ENCODE data around the gene EPHA5.

- no peak for TF ChIP-seq CTCF (optimal IDR thresholded peaks at IDR 0.05 in 1 of 3, IDR thresholded peaks at IDR 0.05 in 1 of 3, conservative IDR thresholded peaks at IDR 0.05 in 1 of 3; ENCODE audit: extremely low read depth in 1 of 3, insufficient read depth in 2 of 3, low read length in 3 of 3)
- no peak for TF ChIP-seq EZH2 (IDR thresholded peaks at IDR 0.05; ENCODE audit: low read length)
Observed at GRCh38 chr4:65391382-65391781, 278.9 kb downstream of the EPHA5 start.

Measured in keratinocyte (primary cell).